Ishikawa (cell line): ENCODE data around the gene NHLRC3.

Source experiments
- CEBPB ChIP-seq: IDR thresholded peaks from 2 replicates; pipeline ENCODE4 v1.6.1; 2012
- CREB1 ChIP-seq: IDR thresholded peaks from 2 replicates; pipeline ENCODE4 v1.6.1; 2012; ENCODE audit warnings: low read depth
- EGR1 ChIP-seq: IDR thresholded peaks from 2 replicates; pipeline ENCODE4 v1.6.1; 2012
- EP300 ChIP-seq: IDR thresholded peaks from 2 replicates; pipeline ENCODE4 v1.6.1; 2012; ENCODE audit warnings: borderline replicate concordance
- FOXM1 ChIP-seq: IDR thresholded peaks from 2 replicates; pipeline ENCODE4 v1.6.1; 2012; ENCODE audit warnings: low read depth, borderline replicate concordance
- NFIC ChIP-seq: IDR thresholded peaks from 2 replicates; pipeline ENCODE4 v1.6.1; 2012
- RAD21 ChIP-seq: IDR thresholded peaks from 2 replicates; pipeline ENCODE4 v1.6.1; 2012; ENCODE audit warnings: low read depth
- TAF1 ChIP-seq: IDR thresholded peaks from 2 replicates; pipeline ENCODE4 v1.6.1; 2012; ENCODE audit warnings: low read depth, mild to moderate bottlenecking
- TCF12 ChIP-seq: IDR thresholded peaks from 2 replicates; pipeline ENCODE4 v1.6.1; 2012; ENCODE audit warnings: low read depth
- TEAD4 ChIP-seq: IDR thresholded peaks from 2 replicates; pipeline ENCODE4 v1.6.1; 2012
- YY1 ChIP-seq: IDR thresholded peaks from 2 replicates; pipeline ENCODE4 v1.6.1; 2012; ENCODE audit warnings: low read depth
- ZBTB7A ChIP-seq: IDR thresholded peaks from 2 replicates; pipeline ENCODE4 v1.6.1; 2012; ENCODE audit warnings: low read depth
- TF ChIP-seq, protein P1 (sequence below): IDR thresholded peaks from 2 replicates; pipeline ENCODE4 v1.6.1; 2012
- TF ChIP-seq, protein P2 (sequence below): IDR thresholded peaks from 2 replicates; pipeline ENCODE4 v1.6.1; 2012
- TF ChIP-seq, protein P3 (sequence below): IDR thresholded peaks from 2 replicates; pipeline ENCODE4 v1.6.1; 2012; ENCODE audit warnings: low read depth, mild to moderate bottlenecking

The NHLRC3 gene

DNA sequence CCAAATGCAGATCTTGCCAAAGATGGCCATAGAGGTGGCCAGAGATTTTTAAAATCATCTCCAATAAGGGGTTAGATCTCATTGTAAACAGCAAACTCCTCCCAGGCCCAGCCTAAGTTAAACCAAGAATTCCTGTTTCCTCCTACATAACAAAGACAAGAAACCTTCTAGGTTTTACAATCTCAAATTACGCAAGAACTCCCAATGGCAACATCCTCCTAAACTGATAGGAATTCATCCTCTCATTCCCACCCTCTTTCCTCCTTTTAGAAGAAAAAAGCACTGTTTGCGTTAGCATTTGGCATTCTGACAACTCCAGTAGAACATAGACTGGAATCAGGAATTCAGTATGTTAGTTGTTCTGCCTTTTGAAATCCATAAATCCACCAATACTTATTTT is 14.9 kb upstream of the NHLRC3 start:
- TF ChIP-seq, protein P1, sequence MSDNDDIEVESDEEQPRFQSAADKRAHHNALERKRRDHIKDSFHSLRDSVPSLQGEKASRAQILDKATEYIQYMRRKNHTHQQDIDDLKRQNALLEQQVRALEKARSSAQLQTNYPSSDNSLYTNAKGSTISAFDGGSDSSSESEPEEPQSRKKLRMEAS, result no peak
- no peak for TF ChIP-seq RAD21
- peak; percentile 66; the same call in 1 of the 2 replicates for TF ChIP-seq CEBPB
- no peak for TF ChIP-seq TAF1
- no peak for TF ChIP-seq EGR1
- TF ChIP-seq ZBTB7A, result no peak
- TF ChIP-seq NFIC, result no peak
- TF ChIP-seq EP300, result no peak
- no peak for TF ChIP-seq TCF12

DNA sequence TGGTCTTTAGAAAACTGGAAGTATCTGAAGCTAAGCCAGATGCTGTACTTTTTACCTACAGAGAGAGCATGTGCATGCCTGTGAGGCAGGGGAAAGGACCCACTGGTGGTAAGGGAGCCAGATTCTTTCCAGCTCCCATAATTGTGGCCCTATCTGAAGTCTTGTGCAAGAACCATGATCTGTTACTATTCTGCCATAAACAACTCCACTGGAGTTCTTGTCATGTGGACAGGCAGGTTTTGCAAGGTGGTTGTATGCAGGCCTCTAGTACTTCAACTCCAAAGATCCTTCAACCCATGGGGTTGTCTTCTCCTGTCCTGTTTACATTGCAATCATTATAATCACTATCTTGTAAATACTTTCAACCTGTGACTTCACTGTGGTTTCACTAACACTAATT is 14.5 kb upstream of the NHLRC3 start:
- TF ChIP-seq FOXM1, result no peak
- TF ChIP-seq TEAD4, result peak; percentile 30; the same call in 1 of the 2 replicates
- TF ChIP-seq, protein P1, result peak; percentile 37
- no peak for TF ChIP-seq EGR1
- no peak for TF ChIP-seq YY1
- 0 out of 2 replicates have a peak, but pooled peaks have one; percentile 11 for TF ChIP-seq EP300
- TF ChIP-seq, protein P2, sequence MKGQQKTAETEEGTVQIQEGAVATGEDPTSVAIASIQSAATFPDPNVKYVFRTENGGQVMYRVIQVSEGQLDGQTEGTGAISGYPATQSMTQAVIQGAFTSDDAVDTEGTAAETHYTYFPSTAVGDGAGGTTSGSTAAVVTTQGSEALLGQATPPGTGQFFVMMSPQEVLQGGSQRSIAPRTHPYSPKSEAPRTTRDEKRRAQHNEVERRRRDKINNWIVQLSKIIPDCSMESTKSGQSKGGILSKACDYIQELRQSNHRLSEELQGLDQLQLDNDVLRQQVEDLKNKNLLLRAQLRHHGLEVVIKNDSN, result no peak
- TF ChIP-seq NFIC, result no peak
- peak; percentile 94 for TF ChIP-seq CEBPB
- TF ChIP-seq CREB1, result no peak

DNA sequence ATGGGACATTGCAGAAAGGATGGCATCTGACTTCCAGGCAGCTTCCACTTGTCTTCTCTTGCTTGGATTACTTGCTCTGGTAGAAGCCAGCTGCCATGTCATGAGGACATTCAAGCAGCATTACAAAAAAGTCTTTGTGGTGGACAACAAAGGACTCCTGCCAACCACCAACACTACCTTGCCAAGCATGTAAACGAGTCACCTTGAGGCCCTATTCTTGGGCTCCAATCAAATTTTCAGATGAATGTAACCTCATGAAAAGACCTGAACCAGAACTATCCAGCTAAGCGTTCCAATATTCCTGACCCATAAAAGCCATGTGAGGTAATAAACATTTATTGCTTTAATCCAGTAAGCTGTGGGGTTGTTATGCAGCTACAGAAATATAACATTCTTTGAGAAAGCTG is 12.8 kb upstream of the NHLRC3 start:
- no peak for TF ChIP-seq ZBTB7A
- no peak for TF ChIP-seq RAD21
- TF ChIP-seq EP300, result no peak
- TF ChIP-seq TAF1, result no peak
- TF ChIP-seq NFIC, result no peak
- no peak for TF ChIP-seq CREB1
- TF ChIP-seq TEAD4, result no peak
- TF ChIP-seq CEBPB, result no peak
- TF ChIP-seq, protein P1, result no peak
- TF ChIP-seq TCF12, result no peak
- no peak for TF ChIP-seq EGR1
- TF ChIP-seq, protein P3, sequence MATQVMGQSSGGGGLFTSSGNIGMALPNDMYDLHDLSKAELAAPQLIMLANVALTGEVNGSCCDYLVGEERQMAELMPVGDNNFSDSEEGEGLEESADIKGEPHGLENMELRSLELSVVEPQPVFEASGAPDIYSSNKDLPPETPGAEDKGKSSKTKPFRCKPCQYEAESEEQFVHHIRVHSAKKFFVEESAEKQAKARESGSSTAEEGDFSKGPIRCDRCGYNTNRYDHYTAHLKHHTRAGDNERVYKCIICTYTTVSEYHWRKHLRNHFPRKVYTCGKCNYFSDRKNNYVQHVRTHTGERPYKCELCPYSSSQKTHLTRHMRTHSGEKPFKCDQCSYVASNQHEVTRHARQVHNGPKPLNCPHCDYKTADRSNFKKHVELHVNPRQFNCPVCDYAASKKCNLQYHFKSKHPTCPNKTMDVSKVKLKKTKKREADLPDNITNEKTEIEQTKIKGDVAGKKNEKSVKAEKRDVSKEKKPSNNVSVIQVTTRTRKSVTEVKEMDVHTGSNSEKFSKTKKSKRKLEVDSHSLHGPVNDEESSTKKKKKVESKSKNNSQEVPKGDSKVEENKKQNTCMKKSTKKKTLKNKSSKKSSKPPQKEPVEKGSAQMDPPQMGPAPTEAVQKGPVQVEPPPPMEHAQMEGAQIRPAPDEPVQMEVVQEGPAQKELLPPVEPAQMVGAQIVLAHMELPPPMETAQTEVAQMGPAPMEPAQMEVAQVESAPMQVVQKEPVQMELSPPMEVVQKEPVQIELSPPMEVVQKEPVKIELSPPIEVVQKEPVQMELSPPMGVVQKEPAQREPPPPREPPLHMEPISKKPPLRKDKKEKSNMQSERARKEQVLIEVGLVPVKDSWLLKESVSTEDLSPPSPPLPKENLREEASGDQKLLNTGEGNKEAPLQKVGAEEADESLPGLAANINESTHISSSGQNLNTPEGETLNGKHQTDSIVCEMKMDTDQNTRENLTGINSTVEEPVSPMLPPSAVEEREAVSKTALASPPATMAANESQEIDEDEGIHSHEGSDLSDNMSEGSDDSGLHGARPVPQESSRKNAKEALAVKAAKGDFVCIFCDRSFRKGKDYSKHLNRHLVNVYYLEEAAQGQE, result no peak
- TF ChIP-seq YY1, result no peak
- TF ChIP-seq, protein P2, result no peak
- no peak for TF ChIP-seq FOXM1

DNA sequence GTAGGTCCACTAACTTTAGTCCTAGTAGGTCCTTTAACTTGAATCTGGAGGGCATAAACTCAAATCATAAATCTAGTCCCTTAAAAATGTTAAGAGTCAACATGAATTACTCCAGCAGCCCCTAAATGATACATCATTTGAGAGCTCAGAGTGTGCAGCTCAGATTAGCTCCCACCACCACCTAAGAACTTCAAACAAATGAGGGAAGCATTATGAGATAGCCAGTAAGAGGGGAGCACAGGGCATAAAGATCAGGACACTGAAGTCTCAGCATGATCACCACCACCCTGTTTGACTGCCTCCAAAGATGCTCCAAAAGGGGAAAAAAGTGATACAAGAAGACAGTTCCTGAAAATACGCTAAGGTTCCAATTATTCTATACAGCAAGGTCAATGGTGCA is 6.1 kb upstream of the NHLRC3 start:
- TF ChIP-seq, protein P3, result no peak
- TF ChIP-seq EGR1, result no peak
- TF ChIP-seq EP300, result no peak
- no peak for TF ChIP-seq YY1
- TF ChIP-seq ZBTB7A, result no peak
- TF ChIP-seq, protein P1, result no peak
- TF ChIP-seq TCF12, result no peak
- TF ChIP-seq CREB1, result no peak
- no peak for TF ChIP-seq NFIC
- TF ChIP-seq TAF1, result no peak

DNA sequence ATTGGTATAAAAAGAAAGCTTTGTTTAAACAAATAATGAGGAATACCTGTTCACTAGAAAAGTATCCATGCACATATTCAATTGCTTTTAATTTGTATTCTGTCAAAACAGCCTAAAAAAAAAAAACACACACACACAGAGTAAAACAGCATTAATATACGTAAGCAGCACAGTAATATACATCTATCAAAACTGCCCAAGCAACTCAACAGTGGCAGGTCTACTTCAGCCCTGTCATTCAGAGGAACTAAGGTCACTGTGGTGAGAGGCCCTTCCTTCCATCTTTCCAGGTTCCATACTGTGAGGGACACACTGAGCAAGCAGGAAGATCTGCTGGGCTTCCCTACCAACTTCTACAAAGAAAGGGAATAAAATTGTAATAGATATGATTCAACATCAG is 4.2 kb upstream of the NHLRC3 start:
- no peak for TF ChIP-seq TAF1
- no peak for TF ChIP-seq RAD21
- no peak for TF ChIP-seq CREB1
- TF ChIP-seq, protein P3, result no peak
- TF ChIP-seq, protein P2, result no peak
- no peak for TF ChIP-seq NFIC
- TF ChIP-seq TCF12, result no peak
- no peak for TF ChIP-seq EP300
- no peak for TF ChIP-seq EGR1
- TF ChIP-seq FOXM1, result no peak
